Keratinocyte (primary cell): Measurements from ENCODE around the gene ANAPC5.

Source experiments
- EZH2 ChIP-seq: IDR thresholded peaks from one replicate; pipeline ENCODE4 v1.6.1; 2012; ENCODE audit warnings: inconsistent platforms, mild to moderate bottlenecking, low read length, moderate library complexity
- TF ChIP-seq, protein P1 (sequence below), 3 experiments: IDR thresholded peaks in 1 of 3; conservative IDR thresholded peaks in 1 of 3; optimal IDR thresholded peaks in 1 of 3; 2 replicates in 2 of 3; 3 replicates in 1 of 3; pipeline versions ENCODE3 to v1.5.1; 2011; ENCODE audit warnings: low read length in 3 of 3, mild to moderate bottlenecking in 3 of 3, moderate library complexity in 2 of 3, control low read depth in 1 of 3, inconsistent platforms in 1 of 3; ENCODE audit not compliant: insufficient read depth in 2 of 3; ENCODE audit errors: extremely low read depth in 1 of 3

DNA sequence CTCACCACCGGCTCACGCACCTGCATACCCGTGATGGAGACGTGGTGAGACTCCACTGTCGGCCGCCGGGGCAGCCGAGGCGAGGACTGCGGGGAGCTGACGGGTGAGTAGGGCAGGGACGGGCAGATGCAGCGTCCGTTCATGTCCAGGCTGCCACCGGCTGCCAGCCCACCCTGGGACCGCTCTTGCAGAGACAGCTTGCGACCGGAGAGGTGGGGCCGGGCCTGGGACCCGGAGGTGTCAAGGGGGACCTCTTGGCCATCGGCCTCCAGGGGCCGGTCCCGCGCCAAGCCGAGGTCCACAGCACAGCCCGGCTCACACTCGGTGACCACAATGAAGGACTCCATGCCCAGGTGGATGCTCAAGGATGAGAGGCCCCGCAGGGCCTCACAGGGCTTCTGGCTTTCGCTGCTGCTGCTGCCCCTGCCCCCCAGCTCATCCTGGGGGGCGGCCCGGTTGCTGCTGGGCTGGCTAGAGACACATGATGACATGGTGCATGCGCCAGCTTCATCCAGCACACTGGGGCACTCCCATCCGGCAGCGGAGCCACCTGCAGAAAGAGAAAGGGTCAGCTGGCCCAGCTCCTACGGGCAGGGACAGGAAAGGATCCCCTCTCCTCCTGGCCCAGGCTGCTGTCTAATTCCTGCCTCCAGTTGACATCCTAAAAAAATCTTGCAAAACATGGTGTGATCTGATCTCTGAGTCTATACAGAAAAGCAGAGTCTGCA, 78.0 kb downstream of the ANAPC5 start:
- TF ChIP-seq, protein P1, sequence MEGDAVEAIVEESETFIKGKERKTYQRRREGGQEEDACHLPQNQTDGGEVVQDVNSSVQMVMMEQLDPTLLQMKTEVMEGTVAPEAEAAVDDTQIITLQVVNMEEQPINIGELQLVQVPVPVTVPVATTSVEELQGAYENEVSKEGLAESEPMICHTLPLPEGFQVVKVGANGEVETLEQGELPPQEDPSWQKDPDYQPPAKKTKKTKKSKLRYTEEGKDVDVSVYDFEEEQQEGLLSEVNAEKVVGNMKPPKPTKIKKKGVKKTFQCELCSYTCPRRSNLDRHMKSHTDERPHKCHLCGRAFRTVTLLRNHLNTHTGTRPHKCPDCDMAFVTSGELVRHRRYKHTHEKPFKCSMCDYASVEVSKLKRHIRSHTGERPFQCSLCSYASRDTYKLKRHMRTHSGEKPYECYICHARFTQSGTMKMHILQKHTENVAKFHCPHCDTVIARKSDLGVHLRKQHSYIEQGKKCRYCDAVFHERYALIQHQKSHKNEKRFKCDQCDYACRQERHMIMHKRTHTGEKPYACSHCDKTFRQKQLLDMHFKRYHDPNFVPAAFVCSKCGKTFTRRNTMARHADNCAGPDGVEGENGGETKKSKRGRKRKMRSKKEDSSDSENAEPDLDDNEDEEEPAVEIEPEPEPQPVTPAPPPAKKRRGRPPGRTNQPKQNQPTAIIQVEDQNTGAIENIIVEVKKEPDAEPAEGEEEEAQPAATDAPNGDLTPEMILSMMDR (optimal IDR thresholded peaks at IDR 0.05 in 1 of 3, IDR thresholded peaks at IDR 0.05 in 1 of 3, conservative IDR thresholded peaks at IDR 0.05 in 1 of 3; ENCODE audit: extremely low read depth in 1 of 3, insufficient read depth in 2 of 3, low read length in 3 of 3) = no peak
- TF ChIP-seq EZH2 = no peak
